ENCODE results near the gene ETNK1. TPM values are rescaled to one million over a fixed set of nuclear protein-coding genes. Genes with fewer than 3 reads are reported as not detected.
A peak's percentile ranks its signal among the peaks of the same experiment; 100 is the strongest.

ETNK1 gene
- total RNA-seq, 4 donors from 2014 or later, result 26.1 to 41.3 (median 36.8) TPM

GRCh38 chr12:22617630-22618029, 7.3 kb upstream of the ETNK1 start:
- no peak for TF ChIP-seq CTCF (IDR thresholded peaks at IDR 0.05)
- ATAC-seq (ENCODE audit: low FRiP score) (no peak), DNase-seq (ENCODE audit: low spot score) (no peak)

- TF ChIP-seq CTCF (IDR thresholded peaks at IDR 0.05), result no peak
- DNase-seq (ENCODE audit: low spot score) (peak; percentile 28), ATAC-seq (ENCODE audit: low FRiP score) (peak; percentile 34)
These were observed 462 bp upstream of the ETNK1 start for GRCh38 chr12:22624548-22624869.

GRCh38 chr12:22625762-22626294, 857 bp downstream of the ETNK1 start:
- DNase-seq (ENCODE audit: low spot score), result no peak
- TF ChIP-seq CTCF (IDR thresholded peaks at IDR 0.05), result no peak
- ATAC-seq (ENCODE audit: low FRiP score), result peak; percentile 18

DNA sequence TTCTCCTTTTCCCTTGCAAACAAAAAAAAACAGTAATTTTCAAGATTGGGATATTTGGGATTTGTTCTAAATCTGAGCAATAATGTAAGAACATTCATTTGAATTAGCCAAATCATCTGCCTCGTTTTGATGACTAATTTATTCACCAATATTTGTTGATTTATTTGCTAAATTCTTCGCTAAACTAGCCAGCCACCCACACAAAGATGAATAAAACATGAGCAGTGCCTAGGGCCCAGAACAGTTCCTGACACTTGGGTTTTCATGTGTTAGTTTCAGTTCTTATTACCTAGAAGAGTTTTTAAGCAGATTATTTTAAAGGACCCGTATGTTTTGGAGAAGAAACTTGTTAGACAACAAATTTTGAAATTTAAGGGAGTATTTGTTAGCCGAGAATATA, 1.4 kb downstream of the ETNK1 start:
- TF ChIP-seq CTCF (IDR thresholded peaks at IDR 0.05), result no peak
- no peak for DNase-seq (ENCODE audit: low spot score)
- ATAC-seq (ENCODE audit: low FRiP score), result peak; percentile 53

GRCh38 chr12:22627371-22627770, 2.4 kb downstream of the ETNK1 start:
- TF ChIP-seq CTCF (IDR thresholded peaks at IDR 0.05), result no peak
- no peak for DNase-seq (ENCODE audit: low spot score)
- no peak for ATAC-seq (ENCODE audit: low FRiP score)

DNA sequence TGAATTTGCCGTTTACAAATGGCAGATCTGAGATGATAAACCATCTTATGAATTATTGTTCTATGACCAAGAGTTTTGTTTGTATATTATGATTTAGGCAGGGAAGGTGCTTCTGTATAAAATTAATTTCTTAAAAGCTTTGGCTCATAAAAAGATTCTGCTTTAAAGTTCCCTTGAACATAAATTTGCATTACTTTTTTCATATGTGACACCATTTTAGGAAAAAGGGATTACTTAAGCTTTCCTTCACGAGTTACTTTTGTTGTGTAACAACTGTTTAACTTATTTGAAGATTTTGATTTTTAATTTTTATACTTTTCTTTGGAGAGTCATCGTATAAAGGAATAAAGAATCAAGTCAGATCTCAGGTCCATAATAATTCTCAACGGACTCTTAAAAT, 3.3 kb downstream of the ETNK1 start:
- no peak for TF ChIP-seq CTCF (IDR thresholded peaks at IDR 0.05)
- ATAC-seq (ENCODE audit: low FRiP score), result no peak

GRCh38 chr12:22631863-22632463, 7.0 kb downstream of the ETNK1 start:
- DNase-seq (ENCODE audit: low spot score), result no peak
- TF ChIP-seq CTCF (IDR thresholded peaks at IDR 0.05), result no peak
- no peak for ATAC-seq (ENCODE audit: low FRiP score)

More for the DNA sequence above, 3.3 kb downstream of the ETNK1 start:
- DNase-seq (ENCODE audit: low spot score), result no peak

All from omental fat pad (tissue), 4 donors.